Breast epithelium (tissue), 4 donors: ENCODE results near the gene SLC25A17. TPM values are rescaled to one million over a fixed set of nuclear protein-coding genes. Genes with fewer than 3 reads are reported as not detected.

Experiments used
- DNase-seq, 2 donors: peaks; one replicate each; pipeline ENCODE4 v3.0.0-alpha.2; 2019; ENCODE audit warnings: low spot score in 2 of 2
- H3K27ac ChIP-seq, 2 donors: fragments of 200-600 bp; sonication (generic) in 1 of 2; one replicate each; pipeline ENCODE4 v1.5.1; 2016 to 2019; ENCODE audit warnings: mild to moderate bottlenecking in 1 of 2
- H3K27me3 ChIP-seq, 2 donors: fragments of 200-600 bp; sonication (generic) in 1 of 2; one replicate each; pipeline versions ENCODE4 v1.5.1 to v1.6.0; 2017 to 2019; ENCODE audit warnings: control low read depth in 1 of 2, mild to moderate bottlenecking in 1 of 2
- H3K36me3 ChIP-seq: fragments of 200-600 bp; one replicate; pipeline ENCODE4 v1.5.1; 2019
- H3K4me1 ChIP-seq, 2 donors: fragments of 200-600 bp; sonication (generic); one replicate each; pipeline ENCODE4 v1.5.1; 2016 to 2019; ENCODE audit warnings: control low read depth in 1 of 2
- H3K4me3 ChIP-seq, 3 donors: fragments of 200-600 bp; sonication (generic); 1 replicate in 2 of 3; 2 replicates in 1 of 3; pipeline ENCODE4 v1.5.1; 2016 to 2019; ENCODE audit warnings: mild to moderate bottlenecking in 3 of 3, moderate library complexity in 2 of 3
- H3K9me3 ChIP-seq, 2 donors: fragments of 200-600 bp; sonication (generic) in 1 of 2; one replicate each; pipeline ENCODE4 v1.5.1; 2016 to 2019; ENCODE audit warnings: control low read depth in 1 of 2
- POLR2A ChIP-seq: fragments of 450-650 bp; IDR thresholded peaks from one replicate; pipeline ENCODE4 v1.6.1; 2016; ENCODE audit warnings: antibody characterized with exemption, mild to moderate bottlenecking, moderate library complexity
- POLR2AphosphoS5 ChIP-seq, 3 donors: sonication (generic); formaldehyde crosslinking; IDR thresholded peaks; one replicate each; pipeline ENCODE4 v1.6.1; 2017; ENCODE audit warnings: antibody characterized with exemption in 3 of 3
- intact Hi-C: fragments of 100-400 bp; cut with DNase I; formaldehyde crosslinking; loops from one replicate; pipeline ENCODE4 v1.15.1; 2023; ENCODE audit warnings: low total_unique reads
- total RNA-seq, 3 donors: library from RNA; depleted of rRNA; stranded (reverse); fragments of >200 nt; gene quantifications; one replicate each; pipeline ENCODE4 v1.1.0, GENCODE V29; 2016
- TF ChIP-seq, protein P1 (sequence below), 3 donors: fragments of 450-650 bp; IDR thresholded peaks; one replicate each; pipeline ENCODE4 v1.5.1; 2016 to 2017; ENCODE audit warnings: antibody characterized with exemption in 3 of 3, mild to moderate bottlenecking in 3 of 3, moderate library complexity in 3 of 3

The SLC25A17 gene
- total RNA-seq, 3 donors from 2014 or later: 18.1 to 23.3 (median 19.0) TPM

DNA sequence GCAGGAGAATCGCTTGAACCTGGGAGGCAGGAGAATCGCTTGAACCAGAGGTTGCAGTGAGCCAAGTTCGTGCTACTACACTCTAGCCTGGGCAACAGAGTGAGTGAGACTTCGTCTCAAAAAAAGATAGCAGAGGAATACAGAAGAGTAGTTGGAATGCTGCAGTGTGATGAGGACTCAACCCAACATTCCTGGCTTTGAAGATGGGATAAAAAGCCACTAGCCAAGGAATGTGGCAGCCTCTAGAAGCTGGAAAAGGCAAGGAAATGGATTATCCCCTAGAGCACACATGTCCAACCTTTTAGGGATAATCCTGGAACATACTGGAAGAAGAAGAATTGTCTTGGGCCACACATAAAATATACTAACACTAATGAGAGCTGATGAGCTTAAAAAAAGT lies 13.9 kb downstream of the SLC25A17 start:
- no peaks in the 10 kb centered on the region for H3K27me3 ChIP-seq
- intact Hi-C loops: no loop called here
- H3K4me3 ChIP-seq: no peak overlapping the region
- DNase-seq: no peak
- H3K36me3 ChIP-seq: no peaks in the 10 kb centered on the region
- TF ChIP-seq, protein P1, sequence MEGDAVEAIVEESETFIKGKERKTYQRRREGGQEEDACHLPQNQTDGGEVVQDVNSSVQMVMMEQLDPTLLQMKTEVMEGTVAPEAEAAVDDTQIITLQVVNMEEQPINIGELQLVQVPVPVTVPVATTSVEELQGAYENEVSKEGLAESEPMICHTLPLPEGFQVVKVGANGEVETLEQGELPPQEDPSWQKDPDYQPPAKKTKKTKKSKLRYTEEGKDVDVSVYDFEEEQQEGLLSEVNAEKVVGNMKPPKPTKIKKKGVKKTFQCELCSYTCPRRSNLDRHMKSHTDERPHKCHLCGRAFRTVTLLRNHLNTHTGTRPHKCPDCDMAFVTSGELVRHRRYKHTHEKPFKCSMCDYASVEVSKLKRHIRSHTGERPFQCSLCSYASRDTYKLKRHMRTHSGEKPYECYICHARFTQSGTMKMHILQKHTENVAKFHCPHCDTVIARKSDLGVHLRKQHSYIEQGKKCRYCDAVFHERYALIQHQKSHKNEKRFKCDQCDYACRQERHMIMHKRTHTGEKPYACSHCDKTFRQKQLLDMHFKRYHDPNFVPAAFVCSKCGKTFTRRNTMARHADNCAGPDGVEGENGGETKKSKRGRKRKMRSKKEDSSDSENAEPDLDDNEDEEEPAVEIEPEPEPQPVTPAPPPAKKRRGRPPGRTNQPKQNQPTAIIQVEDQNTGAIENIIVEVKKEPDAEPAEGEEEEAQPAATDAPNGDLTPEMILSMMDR (IDR thresholded peaks at IDR 0.05): no peak
- TF ChIP-seq POLR2AphosphoS5 (IDR thresholded peaks at IDR 0.05): no peak
- no peak for TF ChIP-seq POLR2A
- H3K9me3 ChIP-seq: no peaks in the 10 kb centered on the region
- no peak overlapping the region for H3K27ac ChIP-seq
- no peaks in the 10 kb centered on the region for H3K4me1 ChIP-seq

DNA sequence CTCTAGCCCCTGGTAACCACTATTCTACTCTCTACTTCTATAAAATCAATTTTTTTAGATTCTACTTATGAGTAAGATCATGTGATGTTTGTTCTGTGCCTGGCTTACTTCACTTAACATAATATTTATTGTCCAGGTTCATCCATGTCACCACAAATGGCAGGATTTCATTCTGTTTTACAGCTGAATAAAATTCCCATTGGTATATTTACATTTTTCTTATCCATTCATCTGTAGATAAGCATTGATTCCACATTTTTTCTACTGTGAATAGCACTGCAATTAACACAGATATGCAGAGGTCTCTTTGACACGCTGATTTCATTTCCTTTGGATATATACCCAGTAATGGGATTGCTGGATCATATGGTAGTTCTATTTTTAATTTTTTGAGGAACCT lies 15.8 kb downstream of the SLC25A17 start:
- intact Hi-C loops: no loop called here
- H3K4me1 ChIP-seq: no peaks in the 10 kb centered on the region
- TF ChIP-seq POLR2AphosphoS5 (IDR thresholded peaks at IDR 0.05): no peak
- no peak for TF ChIP-seq POLR2A
- TF ChIP-seq, protein P1 (IDR thresholded peaks at IDR 0.05): no peak
- no peak overlapping the region for H3K27ac ChIP-seq
- no peak for DNase-seq
- H3K27me3 ChIP-seq: no peaks in the 10 kb centered on the region
- no peaks in the 10 kb centered on the region for H3K36me3 ChIP-seq
- no peak overlapping the region for H3K4me3 ChIP-seq
- H3K9me3 ChIP-seq: no peaks in the 10 kb centered on the region

DNA sequence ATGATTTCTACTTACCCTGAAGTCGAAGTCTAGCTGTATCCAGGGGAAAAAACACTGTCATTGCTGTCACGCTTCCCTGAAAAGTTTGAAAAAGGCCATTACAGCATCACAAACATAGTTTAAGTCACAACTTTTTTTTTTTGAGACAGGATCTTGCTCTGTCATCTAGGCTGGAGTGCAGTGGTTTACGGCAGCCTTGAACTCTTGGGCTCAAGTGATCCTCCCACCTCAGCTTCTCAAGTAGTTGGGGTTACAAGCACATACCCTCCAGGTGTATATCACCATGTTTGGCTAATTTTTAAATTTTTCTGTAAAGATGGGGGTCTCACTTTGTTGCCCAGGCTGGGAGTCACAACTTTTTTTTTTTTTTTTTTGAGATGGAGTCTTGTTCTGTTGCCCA lies 20.1 kb downstream of the SLC25A17 start:
- DNase-seq: no peak
- no peak overlapping the region for H3K4me3 ChIP-seq
- intact Hi-C loops: no loop called here
- no peaks in the 10 kb centered on the region for H3K36me3 ChIP-seq
- no peak overlapping the region for H3K27ac ChIP-seq
- no peaks in the 10 kb centered on the region for H3K27me3 ChIP-seq
- no peaks in the 10 kb centered on the region for H3K9me3 ChIP-seq
- H3K4me1 ChIP-seq: no peaks in the 10 kb centered on the region
- TF ChIP-seq, protein P1 (IDR thresholded peaks at IDR 0.05): no peak
- TF ChIP-seq POLR2A (no peak), POLR2AphosphoS5 (IDR thresholded peaks at IDR 0.05) (no peak)

DNA sequence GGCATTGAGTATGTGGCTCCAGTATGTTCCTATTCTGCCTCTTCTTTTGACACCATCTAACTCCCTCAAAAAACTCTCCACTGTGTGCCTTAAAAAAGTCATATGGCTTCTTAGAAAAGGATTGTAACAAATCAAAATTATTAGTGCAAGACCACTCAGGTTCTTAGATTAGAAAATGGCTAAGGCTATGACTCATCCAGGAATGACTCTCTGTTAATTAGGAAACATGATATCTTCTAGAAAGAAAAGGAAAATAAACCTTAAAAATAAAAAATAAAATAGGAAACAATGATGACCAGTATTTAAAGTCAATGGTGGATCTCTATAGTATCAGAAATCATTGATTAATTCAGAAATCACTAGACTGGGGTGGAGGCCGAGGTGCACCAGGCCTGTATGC lies 21.7 kb downstream of the SLC25A17 start:
- Histone ChIP-seq H3K36me3 (no peaks in the 10 kb centered on the region), H3K4me1 (no peaks in the 10 kb centered on the region), H3K4me3 (no peak overlapping the region), H3K27ac (no peak overlapping the region), H3K27me3 (no peaks in the 10 kb centered on the region), H3K9me3 (no peaks in the 10 kb centered on the region)
- TF ChIP-seq POLR2A: no peak
- no peak for TF ChIP-seq POLR2AphosphoS5 (IDR thresholded peaks at IDR 0.05)
- TF ChIP-seq, protein P1 (IDR thresholded peaks at IDR 0.05): no peak
- intact Hi-C loops: no loop called here
- DNase-seq: no peak

GRCh38 chr22:40792451-40792850 lies 26.7 kb downstream of the SLC25A17 start:
- Histone ChIP-seq H3K27ac (no peak overlapping the region), H3K36me3 (no peaks in the 10 kb centered on the region), H3K4me3 (no peak overlapping the region), H3K4me1 (no peaks in the 10 kb centered on the region), H3K27me3 (no peaks in the 10 kb centered on the region), H3K9me3 (no peaks in the 10 kb centered on the region)
- TF ChIP-seq, protein P1 (IDR thresholded peaks at IDR 0.05): no peak
- no peak for TF ChIP-seq POLR2A
- TF ChIP-seq POLR2AphosphoS5 (IDR thresholded peaks at IDR 0.05): no peak
- no peak for DNase-seq
- intact Hi-C loops: no loop called here
